Mesendoderm (in vitro differentiated cells): Measurements from ENCODE around the gene PARVA.

ENCODE experiments used
- DNase-seq: peaks from one replicate; pipeline ENCODE4 v3.0.0; 2013
- H2AK5ac ChIP-seq: 2 replicates; pipeline ENCODE4 v1.6.1; 2013; ENCODE audit warnings: low read length, inconsistent platforms
- H2BK120ac ChIP-seq: 2 replicates; pipeline ENCODE4 v1.6.1; 2013; ENCODE audit warnings: low read depth, mild to moderate bottlenecking, low read length, moderate library complexity, mixed read lengths
- H2BK15ac ChIP-seq: replicated peaks from 2 replicates; pipeline ENCODE4 v1.6.1; 2013; ENCODE audit warnings: low read depth, mild to moderate bottlenecking, moderate library complexity
- H2BK5ac ChIP-seq: 2 replicates; pipeline ENCODE4 v1.6.1; 2013; ENCODE audit warnings: low read length, inconsistent platforms
- H3K18ac ChIP-seq: 2 replicates; pipeline ENCODE4 v1.6.1; 2013; ENCODE audit warnings: mild to moderate bottlenecking, low read length, mixed read lengths
- H3K23ac ChIP-seq: one replicate; pipeline ENCODE4 v1.6.1; 2013; ENCODE audit warnings: low read length
- H3K27ac ChIP-seq: 2 replicates; pipeline ENCODE4 v1.5.1; 2013; ENCODE audit warnings: low read depth, mild to moderate bottlenecking, inconsistent platforms, low read length, moderate library complexity
- H3K27me3 ChIP-seq: 2 replicates; pipeline ENCODE4 v1.6.1; 2013; ENCODE audit warnings: low read length, control low read depth, mild to moderate bottlenecking, inconsistent platforms; ENCODE audit not compliant: insufficient read depth, poor library complexity
- H3K36me3 ChIP-seq: 2 replicates; pipeline ENCODE4 v1.6.1; 2013; ENCODE audit warnings: low read length, inconsistent platforms; ENCODE audit not compliant: control insufficient read depth, insufficient read depth
- H3K4ac ChIP-seq: one replicate; pipeline ENCODE4 v1.6.1; 2013; ENCODE audit warnings: low read depth, mild to moderate bottlenecking, low read length, moderate library complexity
- H3K4me1 ChIP-seq: 2 replicates; pipeline ENCODE4 v1.6.1; 2013; ENCODE audit warnings: low read depth, low read length, inconsistent platforms; ENCODE audit not compliant: control insufficient read depth
- H3K4me2 ChIP-seq: 2 replicates; pipeline ENCODE4 v1.6.1; 2013; ENCODE audit warnings: low read length
- H3K4me3 ChIP-seq: 2 replicates; pipeline ENCODE4 v1.5.1; 2013; ENCODE audit warnings: mild to moderate bottlenecking, low read length
- H3K56ac ChIP-seq: one replicate; pipeline ENCODE4 v1.6.1; 2013; ENCODE audit warnings: low read length
- H3K79me1 ChIP-seq: 2 replicates; pipeline ENCODE4 v1.6.1; 2013; ENCODE audit warnings: low read length, inconsistent platforms
- H3K79me2 ChIP-seq: 2 replicates; pipeline ENCODE4 v1.6.1; 2013; ENCODE audit warnings: mild to moderate bottlenecking, low read length; ENCODE audit not compliant: control insufficient read depth, insufficient read depth
- H3K9ac ChIP-seq: 2 replicates; pipeline ENCODE4 v1.6.1; 2013; ENCODE audit warnings: low read length, inconsistent platforms
- H4K5ac ChIP-seq: one replicate; pipeline ENCODE4 v1.6.1; 2013; ENCODE audit warnings: low read length
- H4K8ac ChIP-seq: one replicate; pipeline ENCODE4 v1.6.1; 2013; ENCODE audit warnings: low read depth, mild to moderate bottlenecking, control low read depth, low read length, moderate library complexity
- WGBS: extraction: QIAGEN DNeasy Blood & Tissue Kit; methylation state at CpG from one replicate; pipeline ENCODE4 v1.1.7; 2013; ENCODE audit warnings: low lambda C conversion rate, missing lambda C conversion rate; ENCODE audit not compliant: insufficient coverage; ENCODE audit errors: extremely low coverage; 5-methylcytosine and 5-hydroxymethylcytosine counted together

The PARVA gene

GRCh38 chr11:12402025-12402424 lies 24.7 kb downstream of the PARVA start:
- WGBS = no CpG with 5 or more reads among the region's 4 CpGs
- Histone ChIP-seq H3K4me3 (no peak overlapping the region), H3K4me1 (peaks cover 8% of the 10 kb centered on the region), H3K4ac (no peak overlapping the region), H3K18ac (no peak overlapping the region), H3K79me2 (no peaks in the 10 kb centered on the region), H3K27me3 (no peaks in the 10 kb centered on the region), H3K4me2 (no peak overlapping the region), H2BK5ac (no peak overlapping the region), H3K23ac (no peak overlapping the region), H4K5ac (no peak overlapping the region), H3K56ac (no peak overlapping the region), H3K36me3 (no peaks in the 10 kb centered on the region), H2AK5ac (no peak overlapping the region), H3K27ac (no peak overlapping the region), H2BK120ac (no peak overlapping the region), H3K9ac (no peak overlapping the region), H2BK15ac (no peak overlapping the region), H4K8ac (no peak overlapping the region), H3K79me1 (no peaks in the 10 kb centered on the region)
- DNase-seq = peak; percentile 74

GRCh38 chr11:12402691-12403120 lies 25.3 kb downstream of the PARVA start:
- Histone ChIP-seq H3K4me2 (no peak overlapping the region), H4K8ac (no peak overlapping the region), H3K27me3 (no peaks in the 10 kb centered on the region), H3K4me1 (peaks cover 8% of the 10 kb centered on the region), H2AK5ac (no peak overlapping the region), H3K9ac (no peak overlapping the region), H3K79me1 (peaks cover 2% of the 10 kb centered on the region), H3K23ac (no peak overlapping the region), H3K4me3 (no peak overlapping the region), H2BK120ac (no peak overlapping the region), H3K79me2 (no peaks in the 10 kb centered on the region), H3K56ac (peak overlapping the region; percentile 44), H4K5ac (no peak overlapping the region), H2BK15ac (no peak overlapping the region), H3K27ac (no peak overlapping the region), H3K18ac (peak overlapping the region; percentile 69), H2BK5ac (no peak overlapping the region), H3K36me3 (no peaks in the 10 kb centered on the region), H3K4ac (no peak overlapping the region)
- no peak for DNase-seq
- WGBS = no CpG with 5 or more reads among the region's 8 CpGs

DNA sequence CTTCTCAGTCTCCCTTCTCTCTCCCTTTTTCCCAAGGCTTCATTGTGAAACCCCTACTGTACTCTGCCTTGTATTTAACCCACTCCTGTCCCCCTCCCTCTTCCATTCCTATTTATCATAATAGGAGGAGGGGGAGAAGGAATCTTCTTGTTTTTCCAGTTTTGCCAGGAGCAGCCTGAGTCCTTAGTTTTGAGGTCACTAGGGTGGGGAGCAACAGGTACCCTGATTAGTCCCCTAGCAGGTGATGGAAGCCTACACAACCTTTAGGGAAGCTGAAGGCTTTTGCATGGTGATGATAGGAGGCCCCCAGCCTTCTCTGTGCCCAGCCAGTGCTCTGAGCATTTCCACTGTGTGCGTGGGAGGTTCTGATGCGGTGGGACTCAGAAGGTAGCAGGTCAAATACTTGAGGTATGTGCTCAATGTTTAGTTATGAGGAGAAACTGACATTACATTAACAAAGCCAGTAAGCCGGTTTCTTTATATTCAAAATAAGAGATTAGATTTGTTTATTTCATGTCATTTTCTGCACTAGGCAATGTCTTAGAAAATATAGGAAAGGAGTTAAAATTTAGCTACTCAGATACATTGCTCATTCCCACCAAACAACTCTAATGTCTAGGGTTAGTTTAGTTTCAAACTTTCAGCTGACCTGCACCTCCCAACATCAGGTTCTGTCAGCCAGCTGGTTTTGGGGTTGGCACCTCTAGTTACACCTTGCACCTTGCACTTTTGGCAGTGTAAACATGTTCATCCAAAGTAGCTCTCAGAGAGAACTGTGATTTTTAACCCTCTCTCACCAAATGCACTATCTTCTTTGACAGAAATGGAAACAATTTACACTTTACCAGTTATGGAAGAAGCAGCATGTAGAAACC lies 26.0 kb downstream of the PARVA start:
- no CpG with 5 or more reads among the region's 3 CpGs for WGBS
- H3K4me1 ChIP-seq = peaks cover 8% of the 10 kb centered on the region
- no peak for DNase-seq
- H3K27ac ChIP-seq = peak overlapping the region; percentile 31
- H2BK120ac ChIP-seq = no peak overlapping the region
- no peak overlapping the region for H2BK5ac ChIP-seq
- peaks cover 2% of the 10 kb centered on the region for H3K79me1 ChIP-seq
- H3K18ac ChIP-seq = peak overlapping the region; percentile 69
- no peak overlapping the region for H3K4ac ChIP-seq
- H2AK5ac ChIP-seq = no peak overlapping the region
- H3K36me3 ChIP-seq = no peaks in the 10 kb centered on the region
- no peak overlapping the region for H3K4me2 ChIP-seq
- H3K56ac ChIP-seq = peak overlapping the region; percentile 44
- no peak overlapping the region for H3K9ac ChIP-seq
- H4K5ac ChIP-seq = no peak overlapping the region
- H3K79me2 ChIP-seq = no peaks in the 10 kb centered on the region
- H4K8ac ChIP-seq = no peak overlapping the region
- no peaks in the 10 kb centered on the region for H3K27me3 ChIP-seq
- no peak overlapping the region for H3K4me3 ChIP-seq
- H2BK15ac ChIP-seq = no peak overlapping the region
- H3K23ac ChIP-seq = no peak overlapping the region

GRCh38 chr11:12403997-12404350 lies 26.6 kb downstream of the PARVA start:
- whole genome bisulfite sequencing = no CpG with 5 or more reads among the region's 2 CpGs
- DNase-seq = no peak
- Histone ChIP-seq H3K56ac (no peak overlapping the region), H2AK5ac (no peak overlapping the region), H2BK5ac (no peak overlapping the region), H4K8ac (no peak overlapping the region), H3K36me3 (no peaks in the 10 kb centered on the region), H3K18ac (no peak overlapping the region), H3K27ac (no peak overlapping the region), H3K79me2 (no peaks in the 10 kb centered on the region), H2BK120ac (no peak overlapping the region), H3K4me3 (no peak overlapping the region), H3K27me3 (no peaks in the 10 kb centered on the region), H3K4me2 (no peak overlapping the region), H4K5ac (no peak overlapping the region), H2BK15ac (no peak overlapping the region), H3K4me1 (peaks cover 8% of the 10 kb centered on the region), H3K4ac (no peak overlapping the region), H3K23ac (no peak overlapping the region), H3K79me1 (peaks cover 2% of the 10 kb centered on the region), H3K9ac (no peak overlapping the region)

GRCh38 chr11:12404436-12404835 lies 27.1 kb downstream of the PARVA start:
- Histone ChIP-seq H3K4me3 (no peak overlapping the region), H2BK5ac (no peak overlapping the region), H3K79me1 (peaks cover 2% of the 10 kb centered on the region), H3K79me2 (no peaks in the 10 kb centered on the region), H3K18ac (no peak overlapping the region), H4K5ac (no peak overlapping the region), H3K9ac (no peak overlapping the region), H3K36me3 (no peaks in the 10 kb centered on the region), H3K56ac (no peak overlapping the region), H2AK5ac (no peak overlapping the region), H3K23ac (no peak overlapping the region), H3K4me2 (no peak overlapping the region), H2BK120ac (no peak overlapping the region), H3K27ac (no peak overlapping the region), H4K8ac (no peak overlapping the region), H2BK15ac (no peak overlapping the region), H3K27me3 (no peaks in the 10 kb centered on the region), H3K4me1 (peaks cover 8% of the 10 kb centered on the region), H3K4ac (no peak overlapping the region)
- DNase-seq = no peak
- WGBS = no CpG with 5 or more reads among the region's 3 CpGs
